HFF-Myc (cell line): ENCODE measurements around the gene NTM.

Experiments
- DNase-seq: peaks from one replicate; pipeline ENCODE4 v3.0.0-alpha.2; 2011; ENCODE audit warnings: low read depth; ENCODE audit errors: extremely low read depth
- H3K4me3 ChIP-seq: replicated peaks from 2 replicates; pipeline ENCODE4 v1.5.1; 2011; ENCODE audit warnings: low read depth, mild to moderate bottlenecking, control low read depth, low read length
- CTCF ChIP-seq: IDR thresholded peaks from 2 replicates; pipeline ENCODE4 v1.5.1; 2012; ENCODE audit warnings: mild to moderate bottlenecking, low read depth, low read length, control low read depth; ENCODE audit errors: missing control alignments

The NTM gene

GRCh38 chr11:131809203-131809918, 438.9 kb downstream of the NTM start:
- DNase-seq = no peak
- H3K4me3 ChIP-seq = no peak overlapping the region
- TF ChIP-seq CTCF = no peak

GRCh38 chr11:131810541-131810940, 440.1 kb downstream of the NTM start:
- TF ChIP-seq CTCF = no peak
- DNase-seq = no peak
- no peak overlapping the region for H3K4me3 ChIP-seq

- no peak overlapping the region for H3K4me3 ChIP-seq
- no peak for TF ChIP-seq CTCF
- DNase-seq = no peak
Observed at GRCh38 chr11:131811383-131811782, 441.0 kb downstream of the NTM start.

GRCh38 chr11:131814108-131814507, 443.7 kb downstream of the NTM start:
- TF ChIP-seq CTCF = no peak
- no peak for DNase-seq
- no peak overlapping the region for H3K4me3 ChIP-seq

- DNase-seq = no peak
- TF ChIP-seq CTCF = no peak
- H3K4me3 ChIP-seq = no peak overlapping the region
Observed at GRCh38 chr11:131815590-131815989, 445.2 kb downstream of the NTM start.

- DNase-seq = no peak
- no peak overlapping the region for H3K4me3 ChIP-seq
- TF ChIP-seq CTCF = no peak
Observed at GRCh38 chr11:131816051-131816450, 445.6 kb downstream of the NTM start.

GRCh38 chr11:131817687-131818188, 447.3 kb downstream of the NTM start:
- TF ChIP-seq CTCF = no peak
- no peak for DNase-seq

More at GRCh38 chr11:131817687-131818188, 447.3 kb downstream of the NTM start:
- no peak overlapping the region for H3K4me3 ChIP-seq
